GM11168 (cell line): ENCODE measurements around the gene RARRES2.
"Not testable (repeated sequence)": the region's sequence is repeated elsewhere in the genome, so short reads cannot be mapped to it uniquely, and the experiment has no call there.

Experiments used
- in situ Hi-C: fragments of 300-500 bp; cut with MboI; formaldehyde crosslinking; loops from one replicate; pipeline ENCODE4 v1.12.0; 2022; ENCODE audit warnings: low sequenced_read_pairs; ENCODE audit not compliant: unreplicated experiment

Gene RARRES2

DNA sequence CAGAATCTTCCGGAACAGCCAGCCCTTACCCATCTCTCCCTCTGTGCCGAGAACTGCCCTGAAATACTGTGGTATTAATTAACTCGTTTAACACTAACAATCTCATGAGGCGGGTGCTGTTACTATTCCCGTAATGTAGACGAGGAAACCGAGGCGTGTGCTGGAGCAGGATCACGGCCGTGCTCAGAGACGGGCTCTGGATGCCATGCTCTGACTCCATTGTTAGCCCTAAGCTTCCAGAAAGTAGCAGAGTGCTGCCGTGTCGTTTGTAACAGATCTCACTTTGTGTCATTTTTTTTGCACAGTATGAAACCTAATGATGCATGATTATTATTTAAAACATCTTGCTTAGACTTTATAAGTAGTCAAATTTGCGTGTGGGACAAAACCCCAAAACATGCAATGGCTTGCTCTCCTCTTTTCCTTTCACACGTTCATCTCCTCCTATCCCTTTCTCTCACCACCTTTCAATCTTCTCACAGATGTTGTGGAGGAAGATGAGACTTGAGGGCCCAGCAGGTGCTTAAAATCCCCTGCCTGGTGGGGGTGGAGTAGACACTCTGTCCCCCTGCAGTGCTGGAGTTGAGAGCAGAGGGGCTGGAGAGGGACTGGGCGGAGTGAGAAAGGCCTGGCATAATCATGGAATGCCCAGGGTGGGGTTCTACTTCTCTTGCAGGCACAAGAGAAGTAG, 17.6 kb downstream of the RARRES2 start:
- in situ Hi-C loops, result no loop called here

DNA sequence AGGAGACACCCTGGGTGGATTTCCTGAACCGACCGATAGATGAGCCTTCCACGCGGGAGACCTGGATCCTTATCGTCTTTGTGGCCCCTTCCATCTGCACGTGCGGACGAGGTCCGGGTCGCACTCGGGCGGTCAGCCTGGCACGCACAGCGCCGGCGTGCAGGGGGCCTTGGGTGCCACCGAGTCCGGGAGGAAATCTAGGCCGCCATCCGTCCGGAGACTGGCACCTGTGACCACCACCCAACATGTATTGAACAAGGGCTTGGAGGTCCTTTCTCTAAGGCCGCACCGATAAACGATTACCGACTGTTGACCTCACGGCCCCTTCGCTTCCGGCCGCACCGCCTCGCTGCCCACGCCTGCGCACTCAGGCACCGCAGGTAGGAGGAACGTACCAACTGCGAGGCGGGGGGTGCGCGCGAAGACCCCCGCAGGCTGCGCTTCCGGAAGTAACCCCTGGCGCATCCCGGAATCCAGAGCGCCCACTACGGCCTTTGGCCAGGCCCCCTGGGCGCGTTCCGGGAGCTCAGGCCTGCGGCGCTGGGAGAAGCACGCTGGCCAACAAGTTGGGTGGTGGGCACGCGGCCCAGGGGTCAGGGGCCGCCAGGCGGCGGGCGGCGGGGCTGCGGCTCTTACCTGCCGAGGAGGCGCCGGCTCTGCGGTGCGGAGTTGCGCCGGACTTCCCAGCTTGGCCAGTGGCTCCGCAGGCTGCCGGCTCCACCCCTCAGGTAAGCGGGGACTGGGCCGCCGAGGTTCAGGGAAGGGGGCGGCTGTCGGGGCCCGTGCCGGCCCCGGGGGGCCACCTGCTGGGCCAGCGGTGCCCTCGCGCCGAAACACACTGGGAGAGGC, 18.4 kb downstream of the RARRES2 start, which contains the start of the genes ACTR3C and LRRC61:
ACTR3C (minus strand) TSS at position 713 of the 849 bp plus-strand sequence. CDS start 28,249 bp downstream, outside the sequence.
LRRC61 (plus strand) TSS at position 523 of the 849 bp plus-strand sequence. CDS start 13,507 bp downstream, outside the sequence.
- in situ Hi-C loops, result no loop called here

DNA sequence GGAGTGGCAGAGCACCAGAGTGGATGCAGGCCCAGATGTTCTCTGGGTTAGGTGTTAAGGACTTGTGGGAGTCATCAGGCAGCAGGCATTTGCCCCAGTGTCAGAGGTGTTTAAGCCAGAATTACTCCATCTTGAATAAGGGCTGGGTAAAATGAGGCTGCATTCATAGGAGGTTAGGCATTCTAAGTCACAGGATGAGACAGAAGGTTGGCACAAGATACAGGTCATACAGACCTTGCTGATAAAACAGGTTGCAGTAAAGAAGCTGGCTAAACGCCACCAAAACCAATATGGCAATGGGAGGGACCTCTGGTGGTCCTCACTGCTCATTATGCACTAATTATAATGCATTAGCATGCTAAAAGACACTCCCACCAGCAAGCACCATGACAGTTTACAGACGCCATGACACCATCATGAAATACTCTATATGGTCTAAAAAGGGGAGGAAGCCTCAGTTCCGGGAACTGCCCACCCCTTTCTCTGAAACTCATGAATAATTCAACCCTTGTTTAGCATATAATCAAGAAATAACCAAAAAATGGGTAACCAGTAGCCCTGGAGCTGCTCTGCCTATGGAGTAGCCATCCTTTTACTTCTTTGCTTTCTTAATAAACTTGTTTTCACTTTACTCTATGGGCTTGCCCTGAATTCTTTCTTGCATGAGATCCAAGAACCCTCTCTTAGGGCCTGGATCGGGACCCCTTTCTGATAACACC, 19.2 kb downstream of the RARRES2 start:
- in situ Hi-C loops, result no loop called here

DNA sequence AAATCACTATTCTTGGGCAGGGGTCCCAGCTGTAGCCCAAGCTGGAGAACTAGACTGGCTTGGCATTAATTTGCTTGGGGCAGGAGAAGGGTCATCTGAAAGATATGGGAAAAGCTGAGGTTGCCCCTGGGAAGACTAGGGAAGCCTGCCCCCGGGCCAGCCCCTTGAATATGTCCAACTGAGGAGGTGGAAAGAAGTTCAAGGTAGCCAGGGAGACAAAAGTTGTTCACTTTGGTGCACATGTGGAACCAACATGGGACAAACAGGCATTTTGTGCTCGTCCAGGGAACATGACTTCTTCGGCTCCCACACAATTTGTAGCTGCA, 19.7 kb downstream of the RARRES2 start:
- in situ Hi-C loops, result no loop called here

DNA sequence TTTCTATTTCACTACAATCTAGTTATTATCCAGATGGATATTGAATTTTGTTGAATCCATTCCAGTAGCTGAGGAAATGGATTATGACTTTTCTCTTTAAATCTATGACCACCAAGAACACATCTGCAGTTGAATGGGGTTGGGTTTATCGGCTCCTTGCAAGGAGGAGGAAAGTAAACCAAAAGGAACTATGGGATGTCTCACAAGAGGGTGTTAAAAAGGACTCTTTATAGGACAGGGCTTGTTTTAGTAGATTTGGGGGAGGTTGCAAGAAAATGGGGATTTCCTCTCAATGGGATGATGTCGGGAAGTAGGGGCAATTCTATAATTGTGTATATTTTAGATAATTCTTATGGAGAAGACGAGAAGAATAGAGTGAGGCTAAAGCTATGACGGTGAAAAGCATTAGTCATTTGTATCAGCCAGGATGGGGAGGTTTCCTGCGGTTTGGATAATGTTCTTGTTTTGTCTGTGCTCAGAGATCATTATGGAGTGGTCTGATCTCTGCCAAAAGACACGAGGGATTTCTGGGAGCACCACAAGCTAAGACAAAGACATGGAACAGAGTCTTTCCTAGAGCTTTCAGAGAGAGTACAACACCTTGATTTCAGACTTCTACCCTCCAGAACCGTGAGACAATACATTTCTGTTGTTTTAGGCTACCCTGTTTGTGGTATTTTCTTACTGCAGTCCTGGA, 23.5 kb downstream of the RARRES2 start:
- in situ Hi-C loops, result no loop called here

DNA sequence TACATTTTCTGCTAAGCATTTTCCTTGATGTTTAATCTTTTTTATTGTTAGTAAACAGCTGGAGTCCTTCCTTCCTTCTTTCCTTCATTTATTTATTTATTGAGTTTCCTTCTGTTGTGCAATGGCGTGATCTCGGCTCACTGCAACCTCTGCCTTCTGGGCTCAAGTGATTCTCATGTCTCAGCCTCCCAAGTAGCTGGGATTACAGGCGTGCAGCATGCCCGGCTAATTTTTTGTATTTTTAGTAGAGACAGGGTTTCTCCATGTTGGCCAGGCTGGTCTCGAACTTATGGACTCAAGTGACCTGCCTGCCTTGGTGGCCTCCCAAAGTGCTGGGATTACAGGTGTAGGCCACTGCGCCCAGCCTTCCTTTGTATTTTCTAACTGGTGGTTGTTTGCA, 24.4 kb downstream of the RARRES2 start:
- in situ Hi-C loops, result not testable (repeated sequence)

DNA sequence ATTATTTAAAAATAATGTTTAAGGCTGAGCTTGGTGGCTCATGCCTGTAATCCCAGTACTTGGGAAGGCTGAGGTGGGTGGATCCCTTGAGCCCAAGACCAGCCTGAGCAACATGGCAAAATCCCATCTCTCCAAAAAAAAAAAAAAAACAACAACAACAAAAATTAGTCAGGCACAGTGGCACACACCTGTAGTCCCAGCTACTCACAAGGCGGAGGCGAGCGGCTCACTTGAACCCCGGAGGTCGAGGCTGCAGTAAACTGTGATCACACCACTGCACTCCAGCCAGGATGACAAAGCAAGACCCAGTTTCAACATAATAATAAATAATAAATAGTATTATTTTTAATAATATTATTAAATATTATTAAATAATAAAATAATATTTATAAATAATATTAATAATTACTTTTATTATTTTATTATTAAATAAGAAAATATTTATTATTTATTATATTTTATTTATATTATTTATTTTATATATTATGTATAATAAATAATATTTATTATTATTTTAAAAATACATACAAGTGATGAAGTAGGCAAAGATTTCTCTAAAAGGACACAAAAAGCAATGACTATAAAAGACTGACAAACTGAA, 26.7 kb downstream of the RARRES2 start:
- in situ Hi-C loops, result no loop called here

DNA sequence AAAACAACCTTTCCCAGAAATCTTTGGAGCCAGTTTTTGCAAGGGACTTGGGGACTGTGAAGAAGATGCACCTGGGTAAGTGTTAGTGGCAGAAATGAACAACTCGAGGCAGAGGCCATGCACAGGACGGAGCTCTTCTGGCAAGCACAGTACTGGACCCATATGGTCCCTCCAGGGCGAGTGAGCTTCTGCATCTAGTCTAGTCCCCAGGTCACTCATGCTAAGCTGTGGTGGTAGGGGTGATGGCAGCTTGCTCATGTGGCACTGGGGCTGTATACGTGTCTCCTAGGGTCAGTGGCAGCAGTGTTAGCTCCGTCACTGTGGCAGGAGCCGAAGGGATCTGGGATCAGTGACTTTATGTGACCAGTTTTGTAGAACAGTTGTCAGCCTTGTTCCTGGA, 27.6 kb downstream of the RARRES2 start:
- in situ Hi-C loops, result no loop called here

DNA sequence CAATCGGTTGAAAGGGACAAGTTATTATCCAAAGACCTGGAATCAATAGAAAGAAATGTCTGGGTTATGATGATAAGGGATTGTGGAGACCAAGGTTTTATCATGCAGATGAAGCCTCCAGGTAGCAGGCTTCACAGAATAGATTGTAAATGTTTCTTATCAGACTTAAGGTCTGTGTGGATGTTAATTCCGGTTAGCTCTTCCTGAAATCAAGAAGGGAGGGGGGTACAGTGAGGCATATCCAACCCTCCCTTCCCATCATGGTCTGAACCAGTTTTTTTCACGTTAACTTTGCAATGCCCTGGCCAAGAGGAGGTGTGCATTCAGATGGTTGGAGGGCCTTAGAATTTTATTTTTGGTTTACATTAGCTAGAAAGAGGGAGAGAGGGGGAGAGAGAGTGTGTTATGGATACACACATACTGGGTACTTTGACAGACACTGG, 28.0 kb downstream of the RARRES2 start:
- in situ Hi-C loops, result no loop called here

DNA sequence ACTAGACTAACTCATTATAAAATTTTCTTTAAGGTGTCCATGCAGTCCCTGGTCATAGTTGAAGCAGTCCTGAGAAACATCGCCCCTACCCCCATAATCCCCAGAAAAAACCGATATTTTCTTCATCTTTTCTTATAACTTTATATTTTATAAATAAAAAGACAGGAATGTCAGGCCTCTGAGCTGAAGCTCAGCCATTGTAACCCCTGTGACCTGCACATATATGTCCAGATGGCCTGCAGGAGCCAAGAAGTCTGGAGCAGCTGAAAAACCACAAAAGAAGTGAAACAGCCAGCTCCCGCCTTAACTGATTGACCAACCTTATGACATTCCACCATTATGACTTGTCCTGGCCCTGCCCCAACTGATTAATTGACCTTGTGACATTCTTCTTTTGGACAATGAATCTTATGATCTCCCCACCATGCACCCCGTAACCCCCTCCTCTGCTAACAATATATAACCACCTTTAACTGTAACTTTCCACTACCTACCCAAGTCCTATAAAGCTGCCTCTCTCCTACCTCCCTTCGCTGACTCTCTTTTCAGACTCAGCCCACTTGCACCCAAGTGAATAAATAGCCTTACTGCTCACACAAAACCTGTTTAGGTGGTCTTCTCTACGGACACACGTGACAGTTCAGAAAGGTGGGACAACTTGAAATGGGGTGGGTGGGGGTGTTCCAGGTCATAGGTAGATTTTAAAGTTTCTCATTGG, 28.6 kb downstream of the RARRES2 start:
- in situ Hi-C loops, result not testable (repeated sequence)

DNA sequence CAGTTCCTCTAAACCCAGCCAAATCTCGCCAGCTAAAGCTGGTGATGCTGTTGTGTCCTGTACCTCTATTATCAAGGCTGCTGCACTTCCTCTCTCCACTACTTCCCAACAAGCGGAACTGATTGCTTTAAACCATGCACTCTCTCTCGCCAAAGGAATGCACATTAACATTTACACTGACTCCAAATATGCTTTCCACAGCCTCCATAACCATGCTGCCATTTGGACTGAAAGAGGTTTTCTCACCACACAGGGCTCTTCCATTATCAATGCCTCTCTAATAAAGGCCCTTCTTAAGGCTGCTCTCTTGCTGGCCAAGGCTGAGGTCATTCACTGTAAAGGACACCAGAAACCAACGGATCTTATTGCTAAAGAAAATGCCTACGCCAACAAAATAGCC, 29.7 kb downstream of the RARRES2 start:
- in situ Hi-C loops, result no loop called here

DNA sequence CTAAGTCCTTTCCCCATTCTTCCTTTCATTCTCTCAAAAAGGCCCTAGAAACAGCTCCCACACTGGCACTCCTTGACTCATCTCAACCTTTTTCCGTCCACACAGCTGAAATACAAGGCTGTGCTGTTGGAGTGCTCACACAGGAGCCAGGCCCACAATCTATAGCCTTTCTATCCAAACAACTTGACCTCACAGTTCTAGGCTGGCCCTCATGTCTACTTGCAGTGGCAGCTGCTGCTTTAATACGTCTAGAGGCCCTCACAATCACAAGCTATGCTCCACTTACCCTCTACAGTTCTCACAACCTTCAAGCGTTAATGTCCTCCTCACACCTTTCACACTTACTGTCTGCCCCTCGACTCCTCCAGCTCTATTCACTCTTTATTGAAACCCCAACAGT, 30.3 kb downstream of the RARRES2 start:
- in situ Hi-C loops, result no loop called here

DNA sequence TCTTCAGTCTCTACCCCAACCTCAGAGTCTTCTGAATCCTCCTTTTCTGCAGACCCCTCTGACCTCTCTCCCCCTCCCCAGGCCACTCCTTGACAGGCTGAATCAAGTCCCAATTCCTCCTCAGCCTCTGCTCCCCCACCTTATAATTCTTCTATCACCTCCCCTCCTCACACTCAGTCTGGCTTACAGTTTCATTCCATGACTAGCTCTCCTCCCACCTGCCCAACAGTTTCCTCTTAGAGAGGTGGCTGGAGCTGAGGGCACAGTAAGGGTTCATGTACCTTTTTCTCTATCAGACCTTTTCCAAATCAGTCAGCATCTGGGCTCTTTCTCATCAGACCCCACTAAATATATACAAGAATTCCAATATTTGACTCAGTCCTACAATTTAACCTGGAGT, 32.9 kb downstream of the RARRES2 start:
- in situ Hi-C loops, result no loop called here

DNA sequence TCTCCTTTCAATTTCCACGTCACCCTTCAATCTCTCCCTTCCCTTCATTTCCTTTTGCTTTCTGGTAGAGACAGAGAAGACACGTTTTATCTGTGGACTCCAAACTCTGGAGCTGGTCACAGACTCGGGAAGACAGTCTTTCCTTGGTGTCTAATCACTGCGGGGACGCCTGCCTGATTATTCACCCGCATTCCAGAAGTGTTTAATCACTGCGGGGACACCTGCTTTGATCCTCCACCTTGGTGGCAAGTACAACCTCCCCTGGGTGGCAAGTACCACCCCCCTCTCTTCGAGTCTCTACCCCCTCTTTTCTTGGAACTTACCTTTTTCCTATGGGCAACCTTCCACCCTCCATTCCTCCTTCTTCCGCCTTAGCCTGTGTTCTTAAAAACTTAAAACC, 33.5 kb downstream of the RARRES2 start:
- in situ Hi-C loops, result no loop called here

DNA sequence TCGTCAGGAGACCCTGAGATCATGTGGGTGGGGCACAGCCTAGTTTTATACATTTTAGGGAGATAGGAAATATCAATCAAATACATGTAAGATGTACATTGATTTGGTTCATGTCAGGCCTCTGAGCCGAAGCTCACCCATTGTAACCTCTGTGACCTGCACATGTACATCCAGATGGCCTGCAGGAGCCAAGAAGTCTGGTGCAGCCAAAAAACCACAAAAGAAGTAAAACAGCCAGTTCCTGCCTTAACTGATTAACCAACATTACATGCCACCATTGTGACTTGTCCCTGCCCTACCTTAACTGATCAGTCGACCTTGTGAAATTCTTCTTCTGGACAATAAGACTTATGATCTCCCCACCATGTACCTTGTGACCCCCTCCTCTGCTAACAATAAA, 34.3 kb downstream of the RARRES2 start:
- in situ Hi-C loops, result no loop called here

DNA sequence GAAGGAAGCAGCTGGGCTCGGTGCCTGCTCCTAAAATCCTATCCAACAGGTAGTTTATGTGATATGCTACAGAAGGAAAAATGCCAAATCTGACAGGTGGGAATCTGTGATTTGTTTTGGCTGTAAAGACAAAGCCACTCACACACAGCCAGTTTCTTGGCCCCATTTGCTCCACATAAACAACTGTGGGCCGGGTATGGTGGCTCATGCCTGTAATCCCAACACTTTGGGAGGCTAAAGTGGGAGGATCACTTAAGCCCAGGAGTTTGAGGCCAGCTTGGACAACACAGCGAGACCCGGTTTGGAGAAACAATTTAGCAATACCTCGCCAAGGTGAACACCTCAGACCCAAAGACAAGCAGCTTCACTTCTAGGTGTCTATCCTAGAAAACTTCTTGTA, 35.1 kb downstream of the RARRES2 start:
- in situ Hi-C loops, result not testable (repeated sequence)

DNA sequence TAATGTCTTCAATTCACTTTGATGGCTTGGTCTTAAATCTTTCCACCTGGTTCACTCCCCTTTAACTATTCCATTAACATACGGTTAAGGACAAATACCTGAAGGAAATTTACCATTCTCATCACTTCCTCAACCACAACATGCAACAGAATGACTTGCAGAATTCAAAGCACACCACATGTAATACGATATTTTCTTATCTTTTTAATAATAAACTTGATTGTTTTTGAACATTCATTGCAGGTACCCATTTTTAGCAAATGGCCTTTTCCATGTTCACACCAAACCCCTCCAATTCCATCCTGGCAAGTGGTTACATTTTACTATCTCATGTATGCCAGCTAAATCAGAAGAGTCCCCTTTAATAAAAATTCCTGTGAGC, 35.5 kb downstream of the RARRES2 start:
- in situ Hi-C loops, result not testable (repeated sequence)

DNA sequence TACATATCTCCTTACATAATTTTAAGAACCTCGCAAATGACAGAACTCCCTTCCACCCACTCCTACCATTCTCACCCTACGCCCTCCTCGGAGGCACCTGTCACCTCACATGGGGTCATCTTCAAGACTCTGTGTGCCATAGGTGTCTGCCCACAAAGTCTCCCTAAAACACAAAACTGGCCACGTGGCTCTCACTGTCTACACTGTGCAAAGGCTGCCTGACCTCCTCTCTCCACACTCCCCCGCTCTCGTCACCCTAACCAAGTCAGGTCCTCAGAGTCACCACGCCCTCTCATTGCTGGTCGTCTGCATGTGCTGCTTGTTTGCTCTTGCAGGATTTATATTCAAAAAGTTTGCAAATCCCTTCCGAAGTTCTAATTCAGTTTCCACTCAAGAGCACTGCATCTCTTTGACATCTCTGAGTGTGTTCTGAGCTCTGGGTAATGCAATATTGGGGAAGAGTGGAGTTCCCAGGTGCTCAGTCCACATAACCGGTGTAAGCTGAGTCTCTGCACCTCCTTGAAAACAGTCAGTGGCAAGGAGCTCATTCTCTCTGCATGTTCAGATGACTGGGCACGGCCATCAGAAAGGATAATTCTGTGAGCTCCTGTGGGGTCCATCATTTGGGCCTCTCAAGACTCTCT, 36.0 kb downstream of the RARRES2 start:
- in situ Hi-C loops, result not testable (repeated sequence)
